ENCODE measurements around the gene CTPS1. TPM values are rescaled to one million over a fixed set of nuclear protein-coding genes. Genes with fewer than 3 reads are reported as not detected.

CTPS1 gene
- total RNA-seq, 1 experiment from 2014 or later = 73.4 TPM

- TF ChIP-seq ZNF317 (CRISPR knock-in tag; IDR thresholded peaks at IDR 0.05; ENCODE audit: borderline replicate concordance, low read depth) (no peak), MXD4 (CRISPR knock-in tag; IDR thresholded peaks at IDR 0.05; ENCODE audit: borderline replicate concordance) (no peak), JUN (CRISPR knock-in tag; IDR thresholded peaks at IDR 0.05) (no peak), SMAD4 (CRISPR knock-in tag; IDR thresholded peaks at IDR 0.05) (no peak), OVOL2 (CRISPR knock-in tag; IDR thresholded peaks at IDR 0.05; ENCODE audit: borderline replicate concordance) (no peak)
- H3K36me3 Mint-ChIP-seq = no peaks in the 10 kb centered on the region
- CTCF ChIA-PET = interaction anchor here (0.8 to 1.4 kb wide), 2 partner anchors 20 to 23 kb away, joined by 3 to 4 read pairs; no protein-coding TSS in a partner anchor
- ATAC-seq = no peak
- H3K4me1 Mint-ChIP-seq = peaks cover 3% of the 10 kb centered on the region; the same call in 1 of the 2 replicates
- no peak for DNase-seq (ENCODE audit: low spot score)
- POLR2A ChIA-PET = no interaction called here
- no peaks in the 10 kb centered on the region for H3K9me3 Mint-ChIP-seq
- H3K4me3 Mint-ChIP-seq = no peak overlapping the region
- H3K27me3 Mint-ChIP-seq (ENCODE audit: low read depth) = no peaks in the 10 kb centered on the region
- no peak overlapping the region for H3K27ac Mint-ChIP-seq
These were observed 7.5 kb upstream of the CTPS1 start for GRCh38 chr1:40971966-40972365.

GRCh38 chr1:40973912-40974311 is 5.6 kb upstream of the CTPS1 start:
- POLR2A ChIA-PET = no interaction called here
- H3K27me3 Mint-ChIP-seq (ENCODE audit: low read depth) = no peaks in the 10 kb centered on the region
- H3K4me3 Mint-ChIP-seq = no peak overlapping the region
- H3K9me3 Mint-ChIP-seq = no peaks in the 10 kb centered on the region
- no peak overlapping the region for H3K27ac Mint-ChIP-seq
- CTCF ChIA-PET = no interaction called here
- no peak for ATAC-seq
- no peak for TF ChIP-seq E2F1 (CRISPR knock-in tag; IDR thresholded peaks at IDR 0.05)
- no peak for TF ChIP-seq SMAD3 (CRISPR knock-in tag; IDR thresholded peaks at IDR 0.05; ENCODE audit: borderline replicate concordance)
- TF ChIP-seq SMAD4 (CRISPR knock-in tag; IDR thresholded peaks at IDR 0.05) = no peak
- TF ChIP-seq ZNF121 (CRISPR knock-in tag; IDR thresholded peaks at IDR 0.05) = no peak
- no peak for TF ChIP-seq E2F4 (CRISPR knock-in tag; IDR thresholded peaks at IDR 0.05; ENCODE audit: borderline replicate concordance, low read depth)
- no peak for TF ChIP-seq IRF2 (CRISPR knock-in tag; IDR thresholded peaks at IDR 0.05; ENCODE audit: borderline replicate concordance, low read depth)
- no peak for TF ChIP-seq AR (CRISPR knock-in tag; IDR thresholded peaks at IDR 0.05)
- TF ChIP-seq ATF6 (CRISPR knock-in tag; IDR thresholded peaks at IDR 0.05) = no peak
- peaks cover 2% of the 10 kb centered on the region for H3K4me1 Mint-ChIP-seq
- DNase-seq (ENCODE audit: low spot score) = no peak
- H3K36me3 Mint-ChIP-seq = no peaks in the 10 kb centered on the region

- Mint-ChIP-seq H3K27me3 (ENCODE audit: low read depth) (no peaks in the 10 kb centered on the region), H3K4me1 (peaks cover 3% of the 10 kb centered on the region), H3K36me3 (no peaks in the 10 kb centered on the region), H3K4me3 (no peak overlapping the region), H3K27ac (no peak overlapping the region), H3K9me3 (no peaks in the 10 kb centered on the region)
- ChIA-PET POLR2A (no interaction called here), CTCF (interaction anchor here (0.8 to 2.0 kb wide), 2 partner anchors 15 to 22 kb away, joined by 4 to 6 read pairs; no protein-coding TSS in a partner anchor)
- ATAC-seq (no peak), DNase-seq (ENCODE audit: low spot score) (no peak)
- TF ChIP-seq SP1 (CRISPR knock-in tag; conservative IDR thresholded peaks at IDR 0.05) = no peak
- no peak for TF ChIP-seq ZNF423 (CRISPR knock-in tag; IDR thresholded peaks at IDR 0.05)
- no peak for TF ChIP-seq JUN (CRISPR knock-in tag; IDR thresholded peaks at IDR 0.05)
- TF ChIP-seq SMAD3 (CRISPR knock-in tag; IDR thresholded peaks at IDR 0.05; ENCODE audit: borderline replicate concordance) = no peak
- no peak for TF ChIP-seq CBFB (CRISPR knock-in tag; IDR thresholded peaks at IDR 0.05; ENCODE audit: low read depth)
- no peak for TF ChIP-seq USF2 (CRISPR knock-in tag; IDR thresholded peaks at IDR 0.05)
- TF ChIP-seq ZNF532 (CRISPR knock-in tag; IDR thresholded peaks at IDR 0.05; ENCODE audit: borderline replicate concordance) = no peak
These were observed 4.6 kb upstream of the CTPS1 start for GRCh38 chr1:40974945-40975344.
